HCT116 (cell line): ENCODE results near the gene PDGFD. TPM values are rescaled to one million over a fixed set of nuclear protein-coding genes. Genes with fewer than 3 reads are reported as not detected.

Source experiments
- ATAC-seq: fragments of 200-7000 bp; cut with Tn5 transposase; 2 replicates; pipeline ENCODE4 v1.9.1; 2020; ENCODE audit warnings: mild to moderate bottlenecking, moderate library complexity
- BruUV-seq: library from RNA; stranded (reverse); fragments of 400-500 nt; replicated peaks from 2 replicates; lab custom pipeline; 2021; lab: Mats Ljungman, UMichigan
- CTCF ChIA-PET: fragments of 300-600 bp; sonication (Branson Sonifier 250); formaldehyde crosslinking; loops from one replicate; lab custom pipeline; 2021; ENCODE audit warnings: antibody characterized with exemption; lab: Charles Lee
- POLR2A ChIA-PET: fragments of 300-600, 350-600 bp; sonication (Branson Sonifier 250); formaldehyde crosslinking; loops from one replicate; lab custom pipeline; 2021; ENCODE audit warnings: antibody characterized with exemption; lab: Charles Lee
- RAD21 ChIA-PET, 2 experiments: fragments of 300-600 bp; sonication (Branson Sonifier 250); formaldehyde crosslinking; loops; one replicate each; lab custom pipeline; 2023; ENCODE audit warnings: low total read pairs in 2 of 2; ENCODE audit not compliant: uncharacterized antibody in 2 of 2, unreplicated experiment in 2 of 2, low non-redundant PET in 1 of 2; lab: Charles Lee
- DNase-seq: peaks from one replicate; pipeline ENCODE4 v3.0.0-alpha.2; 2010; ENCODE audit warnings: low read depth, low spot score
- H2AFZ ChIP-seq: fragments of 200-600 bp; shearing (Covaris generic), sonication (generic); 2 replicates; pipeline ENCODE4 v1.6.1; 2017; ENCODE audit warnings: low read depth, mixed run types, mixed read lengths, antibody characterized with exemption, low read length; ENCODE audit not compliant: poor library complexity, severe bottlenecking
- H3K27ac ChIP-seq: 2 replicates; pipeline ENCODE4 v1.5.1; 2012; ENCODE audit warnings: low read depth, low read length
- H3K27me3 ChIP-seq: fragments of 200-600 bp; sonication (generic); 2 replicates; pipeline ENCODE4 v1.6.1; 2016; ENCODE audit warnings: mixed run types, low read length, mixed read lengths; ENCODE audit not compliant: insufficient read depth
- H3K36me3 ChIP-seq, 2 experiments: fragments of 200-500 bp in 1 of 2; fragments of 200-600 bp in 1 of 2; sonication (Bioruptor generic) in 1 of 2; sonication (generic) in 1 of 2; 2 replicates each; pipeline versions ENCODE4 v1.5.1 to v1.6.1; 2014 to 2016; ENCODE audit warnings: low read length in 2 of 2, inconsistent platforms in 1 of 2, mixed read lengths in 1 of 2, mixed run types in 1 of 2; ENCODE audit not compliant: insufficient read depth in 2 of 2, control insufficient read depth in 1 of 2
- H3K4me1 ChIP-seq, 2 experiments: fragments of 200-600 bp in 1 of 2; sonication (generic) in 1 of 2; 2 replicates each; pipeline versions ENCODE4 v1.5.1 to v1.6.1; 2012 to 2017; ENCODE audit warnings: low read length in 2 of 2, inconsistent platforms in 1 of 2, mild to moderate bottlenecking in 1 of 2, mixed read lengths in 1 of 2, mixed run types in 1 of 2, moderate library complexity in 1 of 2; ENCODE audit not compliant: insufficient read depth in 2 of 2, control insufficient read depth in 1 of 2
- H3K4me2 ChIP-seq: fragments of 200-600 bp; sonication (generic); 2 replicates; pipeline ENCODE4 v1.6.1; 2017; ENCODE audit warnings: mixed run types, low read length, mixed read lengths
- H3K4me3 ChIP-seq, 2 experiments: fragments of 200-600 bp in 1 of 2; sonication (generic) in 1 of 2; replicated peaks in 1 of 2; 2 replicates each; pipeline ENCODE4 v1.5.1; 2011 to 2016; ENCODE audit warnings: low read length in 2 of 2, control low read depth in 1 of 2, low read depth in 1 of 2, mild to moderate bottlenecking in 1 of 2, mixed read lengths in 1 of 2, mixed run types in 1 of 2
- H3K79me2 ChIP-seq: fragments of 200-600 bp; sonication (generic); 2 replicates; pipeline ENCODE4 v1.6.1; 2017; ENCODE audit warnings: mild to moderate bottlenecking, mixed run types, low read length, moderate library complexity, mixed read lengths; ENCODE audit not compliant: insufficient read depth
- H3K9ac ChIP-seq: fragments of 200-600 bp; sonication (generic); 2 replicates; pipeline ENCODE4 v1.6.1; 2016; ENCODE audit warnings: low read length, mixed read lengths
- H3K9me2 ChIP-seq: fragments of 200-600 bp; sonication (generic), shearing (Covaris generic); 2 replicates; pipeline ENCODE4 v1.6.1; 2017; ENCODE audit warnings: mixed run types, mild to moderate bottlenecking, moderate library complexity; ENCODE audit not compliant: insufficient read depth
- H3K9me3 ChIP-seq, 2 experiments: fragments of 200-500 bp in 1 of 2; fragments of 200-600 bp in 1 of 2; sonication (Bioruptor generic) in 1 of 2; sonication (generic) in 1 of 2; 2 replicates each; pipeline ENCODE4 v1.6.1; 2014 to 2017; ENCODE audit warnings: low read length in 2 of 2, mixed read lengths in 2 of 2, inconsistent platforms in 1 of 2, low read depth in 1 of 2, mild to moderate bottlenecking in 1 of 2, mixed run types in 1 of 2, moderate library complexity in 1 of 2; ENCODE audit not compliant: control insufficient read depth in 1 of 2, insufficient read depth in 1 of 2
- H4K20me1 ChIP-seq: fragments of 200-600 bp; sonication (generic), shearing (Covaris generic); 2 replicates; pipeline ENCODE4 v1.6.1; 2017; ENCODE audit warnings: mixed run types, mild to moderate bottlenecking, moderate library complexity; ENCODE audit not compliant: insufficient read depth
- ATF3 ChIP-seq: IDR thresholded peaks from 2 replicates; pipeline ENCODE4 v1.6.1; 2012
- CBX3 ChIP-seq: IDR thresholded peaks from 2 replicates; pipeline ENCODE4 v1.6.1; 2012; ENCODE audit warnings: low read depth
- CEBPB ChIP-seq: IDR thresholded peaks from 2 replicates; pipeline ENCODE4 v1.6.1; 2012; ENCODE audit warnings: low read depth
- EGR1 ChIP-seq: IDR thresholded peaks from 2 replicates; pipeline ENCODE4 v1.6.1; 2012; ENCODE audit warnings: low read depth
- ELF1 ChIP-seq: IDR thresholded peaks from 2 replicates; pipeline ENCODE4 v1.6.1; 2012; ENCODE audit warnings: low read depth, borderline replicate concordance
- EZH2 ChIP-seq: fragments of 200-600 bp; sonication (generic); IDR thresholded peaks from 2 replicates; pipeline ENCODE4 v1.6.1; 2017; ENCODE audit warnings: antibody characterized with exemption, mixed run types
- FOSL1 ChIP-seq: IDR thresholded peaks from 2 replicates; pipeline ENCODE4 v1.6.1; 2012; ENCODE audit warnings: low read depth
- JUND ChIP-seq: IDR thresholded peaks from 2 replicates; pipeline ENCODE4 v1.6.1; 2012
- MAX ChIP-seq: IDR thresholded peaks from 2 replicates; pipeline ENCODE4 v1.6.1; 2012
- POLR2A ChIP-seq: IDR thresholded peaks from 2 replicates; pipeline ENCODE4 v1.7.0; 2011; ENCODE audit warnings: borderline replicate concordance; ENCODE audit not compliant: insufficient read depth, insufficient read length; ENCODE audit errors: extremely low read depth
- POLR2AphosphoS5 ChIP-seq: IDR thresholded peaks from 2 replicates; pipeline ENCODE4 v1.6.1; 2011; ENCODE audit warnings: mild to moderate bottlenecking, low read depth, low read length, moderate library complexity
- RAD21 ChIP-seq: IDR thresholded peaks from 2 replicates; pipeline ENCODE4 v1.6.1; 2012; ENCODE audit warnings: low read depth, mild to moderate bottlenecking
- REST ChIP-seq: IDR thresholded peaks from 2 replicates; pipeline ENCODE4 v1.6.1; 2012; ENCODE audit warnings: low read depth
- SIN3A ChIP-seq: IDR thresholded peaks from 2 replicates; pipeline ENCODE4 v1.6.1; 2012; ENCODE audit warnings: low read depth
- SP1 ChIP-seq: IDR thresholded peaks from 2 replicates; pipeline ENCODE4 v1.6.1; 2012; ENCODE audit warnings: low read depth
- TCF7L2 ChIP-seq: IDR thresholded peaks from 2 replicates; pipeline ENCODE4 v1.7.0; 2011; ENCODE audit warnings: borderline replicate concordance, inconsistent platforms; ENCODE audit not compliant: insufficient read depth, insufficient read length; ENCODE audit errors: extremely low read depth
- YY1 ChIP-seq: IDR thresholded peaks from 2 replicates; pipeline ENCODE4 v1.6.1; 2011; ENCODE audit warnings: low read length, low read depth, moderate library complexity, mild to moderate bottlenecking; ENCODE audit not compliant: insufficient replicate concordance; ENCODE audit errors: extremely low read depth
- ZBTB33 ChIP-seq: IDR thresholded peaks from 2 replicates; pipeline ENCODE4 v1.6.1; 2011; ENCODE audit warnings: mild to moderate bottlenecking, low read length, moderate library complexity; ENCODE audit not compliant: insufficient replicate concordance; ENCODE audit errors: extremely low read depth
- ZFX ChIP-seq: fragments of 450-650 bp; IDR thresholded peaks from 2 replicates; pipeline ENCODE4 v1.6.1; 2017
- ZNF274 ChIP-seq: fragments of 200-500 bp; sonication (Bioruptor generic); IDR thresholded peaks from 2 replicates; pipeline ENCODE4 v1.6.1; 2014; ENCODE audit warnings: mild to moderate bottlenecking, low read depth, low read length, inconsistent platforms
- intact Hi-C: fragments of 100-400 bp; cut with micrococcal nuclease; formaldehyde crosslinking; loops from 2 replicates; pipeline ENCODE4 v1.10.0; 2022
- total RNA-seq: library from RNA; stranded (reverse); gene quantifications from one replicate; pipeline ENCODE4 v1.2.1, GENCODE V29; 2021; ENCODE audit not compliant: unreplicated experiment

Gene PDGFD
- total RNA-seq, 1 experiment from 2014 or later: 0.34 TPM

- no peak for TF ChIP-seq CBX3
- no peak for TF ChIP-seq ATF3
- TF ChIP-seq FOSL1: no peak
Measured at GRCh38 chr11:104146943-104147342, 17.0 kb downstream of the PDGFD start (continued).

- intact Hi-C loops: no loop called here
- TF ChIP-seq ATF3 (no peak), JUND (no peak), ZFX (no peak), RAD21 (no peak), POLR2A (no peak), MAX (no peak), CEBPB (no peak), YY1 (no peak), ZNF274 (no peak), ELF1 (no peak), SIN3A (no peak), EZH2 (no peak), TCF7L2 (no peak), POLR2AphosphoS5 (no peak), SP1 (no peak), REST (no peak), EGR1 (no peak), ZBTB33 (no peak)
- Histone ChIP-seq H3K4me1 (no peaks in the 10 kb centered on the region), H3K27me3 (no peaks in the 10 kb centered on the region), H3K27ac (no peak overlapping the region), H3K4me3 (no peak overlapping the region), H2AFZ (no peak overlapping the region), H3K4me2 (no peak overlapping the region), H3K9me3 (no peaks in the 10 kb centered on the region), H3K79me2 (no peaks in the 10 kb centered on the region), H3K36me3 (no peaks in the 10 kb centered on the region), H3K9me2 (no peaks in the 10 kb centered on the region), H3K9ac (no peak overlapping the region), H4K20me1 (no peaks in the 10 kb centered on the region)
- ATAC-seq: no peak
- ChIA-PET RAD21 (no interaction called here), CTCF (interaction anchor here (1.0 kb wide), 1 partner anchor 464 kb away, joined by 3 read pairs; no protein-coding TSS in a partner anchor), POLR2A (no interaction called here)
- DNase-seq: no peak
- no TSS peak for BruUV-seq
Measured at GRCh38 chr11:104146421-104146820, 17.5 kb downstream of the PDGFD start.
